Middle frontal gyrus (tissue), 1 donor: ENCODE results near the gene VGLL4.
"Not testable (repeated sequence)": the region's sequence is repeated elsewhere in the genome, so short reads cannot be mapped to it uniquely, and the experiment has no call there.

Experiments used
- DNase-seq: peaks from one replicate; pipeline ENCODE4 v3.0.0-alpha.2; 2015; ENCODE audit warnings: low spot score; ENCODE audit errors: extremely low spot score

The VGLL4 gene

DNA sequence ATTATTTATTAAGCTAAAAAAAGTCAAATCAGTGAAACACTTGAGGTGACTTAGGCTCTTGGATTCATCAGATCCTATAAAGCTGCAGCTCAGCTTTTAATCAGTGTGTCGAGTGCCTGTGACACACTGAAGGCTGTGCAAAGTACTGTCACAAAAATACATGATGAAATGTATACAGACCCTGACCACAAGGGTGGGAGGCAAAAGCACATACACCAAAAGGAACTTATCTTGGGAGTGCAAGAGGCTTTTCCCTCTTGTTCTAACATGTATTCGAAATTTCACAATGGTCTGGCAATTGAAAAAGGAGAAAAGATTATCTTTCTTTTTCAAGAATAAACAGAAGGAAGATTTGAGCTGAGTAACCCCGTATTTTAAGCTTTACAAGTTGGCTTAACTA is 35.9 kb downstream of the VGLL4 start:
- no peak for DNase-seq

DNA sequence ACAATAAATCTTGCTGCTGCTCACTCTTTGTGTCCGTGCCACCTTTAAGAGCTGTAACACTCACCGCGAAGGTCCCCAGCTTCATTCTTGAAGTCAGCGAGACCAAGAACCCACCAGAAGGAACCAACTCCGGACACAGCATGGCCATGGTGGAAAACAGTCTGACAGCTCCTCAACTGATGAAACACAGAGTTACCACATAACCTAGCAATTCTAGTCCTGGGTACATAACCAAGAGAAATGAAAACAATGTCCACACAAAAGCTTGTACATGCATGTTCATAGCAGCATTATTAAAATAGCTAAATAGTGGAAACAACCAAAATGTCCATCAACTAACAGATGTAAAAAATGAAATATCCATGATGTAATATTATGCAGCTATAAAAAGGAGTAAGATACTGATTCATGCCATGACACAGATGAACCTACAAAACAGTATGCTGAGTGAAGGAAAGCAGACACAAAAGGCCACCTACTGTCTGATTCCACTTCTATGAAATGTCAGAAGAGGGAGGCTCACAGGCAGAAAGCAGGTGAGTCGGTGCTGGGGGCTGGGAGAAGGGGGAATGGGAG is 36.8 kb downstream of the VGLL4 start:
- no peak for DNase-seq

- DNase-seq = no peak
Measured at GRCh38 chr3:11606090-11606784, 37.5 kb downstream of the VGLL4 start.

DNA sequence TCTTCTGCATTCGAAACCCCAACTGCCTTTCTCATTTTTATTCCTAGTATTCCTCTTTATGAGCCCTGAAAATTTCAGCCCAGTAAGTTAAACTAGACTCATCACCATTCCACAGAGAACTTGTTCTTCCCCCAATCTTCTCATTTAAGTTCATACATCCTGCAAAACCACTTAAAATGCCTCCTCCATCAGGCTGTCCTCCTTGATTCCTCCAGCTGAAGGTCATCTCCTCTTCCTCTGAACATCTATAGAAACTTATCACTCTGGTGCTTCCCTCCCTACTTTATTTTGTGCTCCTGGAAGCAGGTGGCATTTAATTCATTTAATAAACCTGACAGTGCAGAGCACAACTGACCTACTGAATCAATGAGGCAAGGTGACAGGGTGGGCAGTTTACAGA is 38.3 kb downstream of the VGLL4 start:
- no peak for DNase-seq

- DNase-seq = no peak
Measured at GRCh38 chr3:11604139-11604892, 39.4 kb downstream of the VGLL4 start.

DNA sequence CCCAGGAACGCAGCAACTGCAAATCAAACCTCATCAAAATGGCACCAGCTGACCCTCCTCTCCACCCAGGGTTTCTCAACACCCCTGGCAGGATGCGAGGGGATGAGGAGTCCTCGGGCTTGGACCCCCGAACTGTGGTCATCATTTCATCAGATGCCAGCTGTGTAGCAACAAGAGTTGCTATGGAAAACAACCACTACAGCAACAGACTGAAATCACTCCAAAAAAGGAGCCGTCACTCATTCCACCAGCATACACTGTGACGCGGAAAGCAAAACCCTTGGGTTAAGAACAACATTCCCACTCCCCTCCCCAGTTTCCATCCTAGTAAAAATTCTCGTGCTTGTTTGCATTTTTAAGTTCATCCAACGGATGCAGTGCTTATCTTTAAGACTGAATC is 40.1 kb downstream of the VGLL4 start:
- no peak for DNase-seq

GRCh38 chr3:11602886-11603527 is 40.7 kb downstream of the VGLL4 start:
- no peak for DNase-seq

- no peak for DNase-seq
Measured at GRCh38 chr3:11602239-11602840, 41.4 kb downstream of the VGLL4 start.

GRCh38 chr3:11601446-11602238 is 42.1 kb downstream of the VGLL4 start:
- no peak for DNase-seq

DNA sequence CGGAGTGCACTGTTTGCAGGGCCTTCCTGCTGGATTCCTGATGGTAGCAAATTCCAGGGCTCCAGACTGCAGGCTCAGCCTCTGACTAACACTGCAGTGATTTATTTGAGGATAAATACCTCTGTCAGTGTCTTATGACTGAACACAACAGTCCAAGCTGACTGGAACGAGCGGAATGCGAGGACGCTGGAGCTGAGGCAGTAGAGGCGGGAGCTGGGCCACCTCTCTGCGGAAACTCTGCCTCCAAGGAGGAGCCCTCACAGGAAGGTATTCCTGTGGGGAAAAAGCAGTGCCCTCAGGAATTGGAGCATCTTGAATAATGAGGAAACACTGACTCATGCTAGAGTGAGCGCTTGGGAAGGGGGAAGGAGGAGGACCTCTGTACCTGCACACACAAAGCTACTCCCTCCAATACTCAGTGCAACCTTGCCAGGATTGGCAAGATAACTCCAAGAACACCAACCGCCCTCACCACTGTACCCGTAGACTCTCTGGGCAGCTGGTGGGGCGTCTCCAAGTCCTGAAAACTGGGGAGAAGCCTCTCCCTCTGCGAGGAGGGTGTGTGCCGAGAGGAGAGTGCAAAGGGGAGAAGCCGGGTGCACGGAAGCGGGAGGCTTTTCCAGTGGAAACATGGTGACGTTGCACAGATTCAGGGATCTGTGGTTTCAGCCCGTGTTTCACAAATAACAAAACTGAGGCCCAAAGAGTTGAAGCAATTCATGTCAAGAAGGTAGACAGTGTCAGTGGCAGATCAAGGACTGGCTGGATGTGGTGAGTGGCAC is 43.0 kb downstream of the VGLL4 start:
- no peak for DNase-seq

GRCh38 chr3:11596387-11596786 is 47.3 kb downstream of the VGLL4 start:
- no peak for DNase-seq

- DNase-seq = not testable (repeated sequence)
Measured at GRCh38 chr3:11595024-11595423, 48.7 kb downstream of the VGLL4 start.

GRCh38 chr3:11593318-11594034 is 50.2 kb downstream of the VGLL4 start:
- DNase-seq = no peak

- DNase-seq = no peak
Measured at GRCh38 chr3:11592445-11593298, 51.0 kb downstream of the VGLL4 start.

- peak; percentile 79 for DNase-seq
Measured at GRCh38 chr3:11591391-11592282, 52.1 kb downstream of the VGLL4 start.

DNA sequence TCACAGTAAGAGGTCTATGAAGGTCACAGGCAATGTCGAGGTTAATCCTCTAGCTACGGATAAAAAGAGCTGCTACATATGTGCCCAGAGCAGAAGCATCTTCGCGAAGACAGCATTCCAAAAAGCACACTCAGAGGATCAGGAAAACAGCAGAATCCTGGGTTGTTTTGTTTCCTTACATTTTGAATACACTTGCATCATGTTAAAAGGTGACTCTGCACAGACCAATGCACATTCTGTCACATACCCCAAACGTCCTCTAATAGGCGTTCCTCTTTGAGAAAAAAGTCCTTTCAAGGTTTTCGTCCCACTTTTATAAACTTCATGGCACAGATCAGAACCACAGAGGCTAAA is 52.7 kb downstream of the VGLL4 start:
- no peak for DNase-seq

- no peak for DNase-seq
Measured at GRCh38 chr3:11589706-11590105, 54.0 kb downstream of the VGLL4 start.

- DNase-seq = no peak
Measured at GRCh38 chr3:11588755-11589154, 55.0 kb downstream of the VGLL4 start.
